CD4-positive, alpha-beta T cell (primary cell): ENCODE data around the gene PRKCH. TPM values are rescaled to one million over a fixed set of nuclear protein-coding genes. Genes with fewer than 3 reads are reported as not detected.

ENCODE experiments used
- ATAC-seq: fragments of 200-7000 bp; cut with Tn5 transposase; one replicate; pipeline ENCODE4 v1.10.0; 2022; ENCODE audit warnings: mild to moderate bottlenecking; ENCODE audit not compliant: poor library complexity
- CTCF ChIA-PET: fragments of 350-600 bp; sonication (Branson Sonifier 250); formaldehyde crosslinking; loops from one replicate; lab custom pipeline; 2021; ENCODE audit warnings: antibody characterized with exemption, inconsistent platforms; lab: Charles Lee
- POLR2A ChIA-PET: fragments of 350-600 bp; sonication (Branson Sonifier 250); formaldehyde crosslinking; loops from one replicate; lab custom pipeline; 2021; ENCODE audit warnings: antibody characterized with exemption, inconsistent platforms; lab: Charles Lee
- DNase-seq, 14 experiments: peaks; one replicate each; pipeline ENCODE4 v3.0.0-alpha.2; 2013 to 2020; ENCODE audit warnings: mixed read lengths in 2 of 14
- H3K27ac ChIP-seq, 2 donors: one replicate each; pipeline versions ENCODE4 v1.5.1 to v1.7.0; 2013; ENCODE audit warnings: low read length in 2 of 2, low read depth in 1 of 2, mild to moderate bottlenecking in 1 of 2
- H3K27me3 ChIP-seq, 2 experiments: 1 replicate in 1 of 2; 2 replicates in 1 of 2; pipeline versions ENCODE4 v1.6.1 to v1.7.0; 2013; ENCODE audit warnings: low read length in 2 of 2, control low read depth in 1 of 2, mild to moderate bottlenecking in 1 of 2, moderate library complexity in 1 of 2; ENCODE audit not compliant: insufficient read depth in 2 of 2, control insufficient read depth in 1 of 2
- H3K36me3 ChIP-seq: one replicate; pipeline ENCODE4 v1.6.1; 2013; ENCODE audit warnings: low read length, control low read depth; ENCODE audit not compliant: insufficient read depth
- H3K4me1 ChIP-seq: one replicate; pipeline ENCODE4 v1.6.1; 2013; ENCODE audit warnings: low read length, control low read depth; ENCODE audit not compliant: insufficient read depth
- H3K4me3 ChIP-seq: one replicate; pipeline ENCODE4 v1.5.1; 2013; ENCODE audit warnings: mild to moderate bottlenecking, low read length, moderate library complexity
- H3K9me3 ChIP-seq, 2 experiments: 1 replicate in 1 of 2; 2 replicates in 1 of 2; pipeline versions ENCODE4 v1.6.1 to v1.7.0; 2013; ENCODE audit warnings: low read length in 2 of 2, mild to moderate bottlenecking in 2 of 2, control low read depth in 1 of 2, moderate library complexity in 1 of 2; ENCODE audit not compliant: control insufficient read depth in 1 of 2, insufficient read depth in 1 of 2
- H3K27ac Mint-ChIP-seq: one replicate; pipeline ENCODE4 v1.8.0; 2020; ENCODE audit warnings: mixed read lengths
- H3K27me3 Mint-ChIP-seq: one replicate; pipeline ENCODE4 v1.8.0; 2021; ENCODE audit warnings: mixed read lengths
- H3K36me3 Mint-ChIP-seq: one replicate; pipeline ENCODE4 v1.8.0; 2021; ENCODE audit warnings: low read depth, mixed read lengths
- H3K4me1 Mint-ChIP-seq: one replicate; pipeline ENCODE4 v1.8.0; 2021; ENCODE audit warnings: low read depth, mixed read lengths
- H3K4me3 Mint-ChIP-seq: one replicate; pipeline ENCODE4 v1.8.0; 2020; ENCODE audit warnings: mild to moderate bottlenecking, mixed read lengths
- H3K9me3 Mint-ChIP-seq: one replicate; pipeline ENCODE4 v1.8.0; 2020; ENCODE audit warnings: mixed read lengths
- intact Hi-C, 2 experiments: fragments of 100-400 bp; cut with DNase I in 1 of 2; cut with micrococcal nuclease in 1 of 2; formaldehyde crosslinking; loops; one replicate each; pipeline versions ENCODE4 v1.15.1 to v1.9.0; 2023 to 2025; cut with DNase I, micrococcal nuclease
- total RNA-seq, 174 experiments: library from RNA in 2 of 174; stranded (reverse) in 2 of 174; gene quantifications; one replicate each; pipeline ENCODE4 v1.2.3 and lab custom pipeline; 2021 to 2026
- TF ChIP-seq, protein P1 (sequence below): fragments of 200-600 bp; IDR thresholded peaks from one replicate; pipeline ENCODE4 v1.8.0; 2022; ENCODE audit warnings: antibody characterized with exemption, mild to moderate bottlenecking

The PRKCH gene
- total RNA-seq, 2 experiments from 2014 or later = 378 to 385 TPM

GRCh38 chr14:61279082-61279481 is 42.3 kb upstream of the PRKCH start:
- peaks cover 23% of the 10 kb centered on the region for H3K4me1 ChIP-seq
- Mint-ChIP-seq H3K4me1 (peaks cover 20% of the 10 kb centered on the region), H3K27me3 (peaks cover 7% of the 10 kb centered on the region), H3K27ac (no peak overlapping the region), H3K9me3 (no peaks in the 10 kb centered on the region), H3K4me3 (peak overlapping the region; percentile 96), H3K36me3 (peaks cover 6% of the 10 kb centered on the region)
- H3K4me3 ChIP-seq = no peak overlapping the region
- TF ChIP-seq, protein P1, sequence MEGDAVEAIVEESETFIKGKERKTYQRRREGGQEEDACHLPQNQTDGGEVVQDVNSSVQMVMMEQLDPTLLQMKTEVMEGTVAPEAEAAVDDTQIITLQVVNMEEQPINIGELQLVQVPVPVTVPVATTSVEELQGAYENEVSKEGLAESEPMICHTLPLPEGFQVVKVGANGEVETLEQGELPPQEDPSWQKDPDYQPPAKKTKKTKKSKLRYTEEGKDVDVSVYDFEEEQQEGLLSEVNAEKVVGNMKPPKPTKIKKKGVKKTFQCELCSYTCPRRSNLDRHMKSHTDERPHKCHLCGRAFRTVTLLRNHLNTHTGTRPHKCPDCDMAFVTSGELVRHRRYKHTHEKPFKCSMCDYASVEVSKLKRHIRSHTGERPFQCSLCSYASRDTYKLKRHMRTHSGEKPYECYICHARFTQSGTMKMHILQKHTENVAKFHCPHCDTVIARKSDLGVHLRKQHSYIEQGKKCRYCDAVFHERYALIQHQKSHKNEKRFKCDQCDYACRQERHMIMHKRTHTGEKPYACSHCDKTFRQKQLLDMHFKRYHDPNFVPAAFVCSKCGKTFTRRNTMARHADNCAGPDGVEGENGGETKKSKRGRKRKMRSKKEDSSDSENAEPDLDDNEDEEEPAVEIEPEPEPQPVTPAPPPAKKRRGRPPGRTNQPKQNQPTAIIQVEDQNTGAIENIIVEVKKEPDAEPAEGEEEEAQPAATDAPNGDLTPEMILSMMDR = no peak
- ATAC-seq = no peak
- H3K27me3 ChIP-seq = peaks cover 0 to 4% of the 10 kb centered on the region in 2 experiments
- no peaks in the 10 kb centered on the region for H3K9me3 ChIP-seq
- POLR2A ChIA-PET = interaction anchor here (1.6 to 2.6 kb wide), 3 partner anchors 11 to 1031 kb away, joined by 3 to 17 read pairs (median 8); partner anchors contain the start of gene PPM1A
- H3K36me3 ChIP-seq = no peaks in the 10 kb centered on the region
- H3K27ac ChIP-seq = no peak overlapping the region
- DNase-seq = no peak
- CTCF ChIA-PET = interaction anchor here (2.1 kb wide), 1 partner anchor 559 kb away, joined by 6 read pairs; no protein-coding TSS in a partner anchor
- intact Hi-C loops = no loop called here

DNA sequence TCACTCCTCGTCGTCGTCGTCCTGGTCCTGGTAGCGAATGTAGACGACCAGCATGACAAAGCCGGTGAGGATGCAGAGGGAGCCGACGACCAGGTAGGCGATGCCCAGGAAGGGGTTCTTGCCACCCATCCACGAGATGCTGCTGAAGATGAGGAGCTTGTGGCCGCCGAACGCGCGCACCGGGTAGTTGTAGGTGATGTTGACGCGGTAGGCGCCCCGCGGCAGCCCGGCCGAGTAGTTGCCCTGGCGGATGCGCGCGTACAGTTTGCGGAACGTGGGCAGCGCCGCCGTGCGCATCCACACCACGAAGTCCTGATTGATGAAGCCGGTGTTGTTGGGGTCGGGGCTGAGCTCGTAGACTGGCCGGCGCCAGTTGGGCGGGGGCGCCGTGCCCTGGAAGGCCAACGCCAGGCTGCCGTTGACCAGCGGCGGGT is 41.3 kb upstream of the PRKCH start:
- ATAC-seq (peak; percentile 33), DNase-seq (peak in 13 of 14 experiments; percentile 21 to 73 (median 38))
- TF ChIP-seq, protein P1 = no peak
- H3K27me3 Mint-ChIP-seq = no peaks in the 10 kb centered on the region
- intact Hi-C loops = no loop called here
- Histone ChIP-seq H3K4me1 (peaks cover 24% of the 10 kb centered on the region), H3K36me3 (no peaks in the 10 kb centered on the region), H3K27ac (peak overlapping the region in 1 of 2 donors; percentile 60), H3K4me3 (peak overlapping the region; percentile 63), H3K27me3 (no peaks in the 10 kb centered on the region), H3K9me3 (no peaks in the 10 kb centered on the region)
- peaks cover 6% of the 10 kb centered on the region for H3K36me3 Mint-ChIP-seq
- H3K27ac Mint-ChIP-seq = peak overlapping the region; percentile 94
- POLR2A ChIA-PET = interaction anchor here (0.5 to 2.6 kb wide), 30 partner anchors 9 to 1190 kb away, joined by 3 to 17 read pairs (median 5); partner anchors contain the start of genes DHRS7, HIF1A, PPM1A and SLC38A6
- H3K4me3 Mint-ChIP-seq = peak overlapping the region; percentile 96
- H3K4me1 Mint-ChIP-seq = peaks cover 24% of the 10 kb centered on the region
- CTCF ChIA-PET = interaction anchor here (0.8 to 2.2 kb wide), 22 partner anchors 9 to 1032 kb away, joined by 3 to 9 read pairs (median 4); no protein-coding TSS in a partner anchor
- H3K9me3 Mint-ChIP-seq = no peaks in the 10 kb centered on the region

DNA sequence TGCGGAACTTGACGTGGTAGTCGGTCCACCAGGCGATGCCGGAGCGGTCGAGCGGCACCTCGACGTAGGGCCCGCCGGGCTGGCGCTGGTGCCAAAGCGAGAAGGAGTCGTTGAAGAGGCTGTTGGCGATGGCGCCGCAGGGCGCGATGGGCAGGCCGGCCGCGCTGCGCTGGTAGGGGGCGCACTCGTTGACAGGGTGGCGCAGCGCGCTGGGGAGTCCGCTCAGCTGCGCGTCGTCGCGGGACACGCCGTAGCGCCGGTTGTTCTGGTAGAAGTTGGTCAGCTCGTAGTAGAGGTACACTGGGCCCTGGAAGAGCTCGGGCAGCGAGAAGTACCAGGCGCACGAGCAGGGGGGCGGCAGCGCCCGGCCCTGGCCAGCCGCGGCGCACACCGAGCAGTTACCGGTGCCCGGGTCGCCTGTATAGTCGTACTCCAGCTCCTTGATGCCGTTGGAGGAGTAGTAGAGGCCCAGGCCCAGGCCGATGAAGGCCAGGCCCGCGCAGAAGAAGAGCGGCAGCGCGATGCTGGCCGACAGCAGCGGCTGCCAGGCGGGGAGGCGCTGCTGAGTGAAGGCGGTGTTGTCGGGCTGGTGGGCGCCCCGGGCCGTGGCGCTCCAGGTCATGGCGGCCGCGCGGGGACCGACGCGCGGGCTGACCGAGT is 40.7 kb upstream of the PRKCH start:
- Histone ChIP-seq H3K9me3 (no peaks in the 10 kb centered on the region), H3K36me3 (no peaks in the 10 kb centered on the region), H3K4me3 (peak overlapping the region; percentile 63), H3K4me1 (peaks cover 24% of the 10 kb centered on the region), H3K27ac (peak overlapping the region in 1 of 2 donors; percentile 60), H3K27me3 (no peaks in the 10 kb centered on the region)
- peak; percentile 53 to 91 (median 80) for DNase-seq
- CTCF ChIA-PET = interaction anchor here (0.6 to 2.2 kb wide), 24 partner anchors 10 to 1032 kb away, joined by 3 to 9 read pairs (median 4); no protein-coding TSS in a partner anchor
- intact Hi-C loops = no loop called here
- Mint-ChIP-seq H3K36me3 (peaks cover 6% of the 10 kb centered on the region), H3K27me3 (no peaks in the 10 kb centered on the region), H3K9me3 (no peaks in the 10 kb centered on the region), H3K4me1 (peaks cover 28% of the 10 kb centered on the region), H3K4me3 (peak overlapping the region; percentile 96), H3K27ac (peak overlapping the region; percentile 94)
- POLR2A ChIA-PET = interaction anchor here (0.6 to 2.6 kb wide), 34 partner anchors 8 to 1190 kb away, joined by 3 to 17 read pairs (median 4); partner anchors contain the start of genes DHRS7, HIF1A, PPM1A and SLC38A6
- peak; percentile 84 for ATAC-seq
- TF ChIP-seq, protein P1 = peak; percentile 74
